HEK293 (cell line): ENCODE results near the gene PDAP1.

Experiments used
- CTCF ChIA-PET: fragments of 350-600 bp; formaldehyde crosslinking; extraction: SDS; loops from one replicate; lab custom pipeline; 2021; ENCODE audit warnings: antibody characterized with exemption; lab: Yijun Ruan, JAX
- POLR2A ChIA-PET: fragments of 300-600 bp; formaldehyde crosslinking; extraction: SDS; loops from one replicate; lab custom pipeline; 2020; ENCODE audit warnings: antibody characterized with exemption, inconsistent platforms; lab: Yijun Ruan, JAX
- H3K27ac ChIP-seq: fragments of 200-500 bp; sonication (Bioruptor generic); 2 replicates; pipeline ENCODE4 v1.5.1; 2014; ENCODE audit warnings: low read depth, low read length, control low read depth, inconsistent platforms; ENCODE audit errors: extremely low read depth
- H3K36me3 ChIP-seq, 2 experiments: fragments of 200-500 bp in 1 of 2; sonication (Bioruptor generic) in 1 of 2; 1 replicate in 1 of 2; 2 replicates in 1 of 2; pipeline ENCODE4 v1.5.1; 2014 to 2017; ENCODE audit warnings: inconsistent platforms in 2 of 2, low read length in 2 of 2; ENCODE audit not compliant: control insufficient read depth in 2 of 2, insufficient read depth in 1 of 2
- H3K4me1 ChIP-seq: fragments of 200-500 bp; sonication (Bioruptor generic); 2 replicates; pipeline ENCODE4 v1.5.1; 2014; ENCODE audit warnings: mild to moderate bottlenecking, low read length, inconsistent platforms; ENCODE audit not compliant: control insufficient read depth, insufficient read depth
- H3K4me3 ChIP-seq: 2 replicates; pipeline ENCODE4 v1.5.1; 2011; ENCODE audit warnings: low read depth, mild to moderate bottlenecking, control low read depth, low read length, moderate library complexity
- H3K9me3 ChIP-seq: fragments of 200-500 bp; sonication (Bioruptor generic); 2 replicates; pipeline ENCODE4 v1.5.1; 2014; ENCODE audit warnings: low read depth, low read length, inconsistent platforms; ENCODE audit not compliant: control insufficient read depth, insufficient read depth
- BCL6B ChIP-seq: fragments of 450-650 bp; formaldehyde crosslinking; IDR thresholded peaks from 2 replicates; pipeline ENCODE4 v1.5.1; 2017; ENCODE audit warnings: missing biosample characterization, missing genetic modification characterization
- EGR2 ChIP-seq: fragments of 450-650 bp; formaldehyde crosslinking; IDR thresholded peaks from 2 replicates; pipeline ENCODE4 v1.5.1; 2016; ENCODE audit warnings: low read depth, missing biosample characterization, missing genetic modification characterization
- GFI1B ChIP-seq: fragments of 450-650 bp; formaldehyde crosslinking; IDR thresholded peaks from 2 replicates; pipeline ENCODE4 v1.5.1; 2016; ENCODE audit warnings: missing biosample characterization, missing genetic modification characterization
- KLF10 ChIP-seq: fragments of 450-650 bp; IDR thresholded peaks from 2 replicates; pipeline ENCODE4 v1.5.1; 2018; ENCODE audit warnings: missing biosample characterization, mild to moderate bottlenecking, missing genetic modification characterization
- WT1 ChIP-seq: fragments of 450-650 bp; formaldehyde crosslinking; IDR thresholded peaks from 2 replicates; pipeline ENCODE4 v1.5.1; 2016; ENCODE audit warnings: missing biosample characterization, missing genetic modification characterization
- ZBTB1 ChIP-seq: fragments of 450-650 bp; formaldehyde crosslinking; IDR thresholded peaks from 2 replicates; pipeline ENCODE4 v1.5.1; 2016; ENCODE audit warnings: missing biosample characterization, missing genetic modification characterization
- ZBTB17 ChIP-seq: fragments of 450-650 bp; formaldehyde crosslinking; IDR thresholded peaks from 2 replicates; pipeline ENCODE4 v1.5.1; 2016; ENCODE audit warnings: missing biosample characterization, missing genetic modification characterization
- ZBTB7A ChIP-seq: fragments of 450-650 bp; formaldehyde crosslinking; IDR thresholded peaks from 2 replicates; pipeline ENCODE4 v1.5.1; 2016; ENCODE audit warnings: low read depth, missing biosample characterization, missing genetic modification characterization
- ZFHX2 ChIP-seq: fragments of 450-650 bp; formaldehyde crosslinking; conservative IDR thresholded peaks from 2 replicates; pipeline ENCODE4 v1.5.1; 2016; ENCODE audit warnings: missing biosample characterization, missing genetic modification characterization
- ZNF121 ChIP-seq: fragments of 450-650 bp; formaldehyde crosslinking; IDR thresholded peaks from 2 replicates; pipeline ENCODE4 v1.5.1; 2016; ENCODE audit warnings: missing biosample characterization, missing genetic modification characterization
- ZNF146 ChIP-seq: fragments of 450-650 bp; formaldehyde crosslinking; IDR thresholded peaks from 2 replicates; pipeline ENCODE4 v1.5.1; 2016; ENCODE audit warnings: missing biosample characterization, missing genetic modification characterization
- ZNF155 ChIP-seq: fragments of 450-650 bp; formaldehyde crosslinking; IDR thresholded peaks from 2 replicates; pipeline ENCODE4 v1.5.1; 2016; ENCODE audit warnings: missing biosample characterization, missing genetic modification characterization
- ZNF157 ChIP-seq: fragments of 450-650 bp; formaldehyde crosslinking; IDR thresholded peaks from 2 replicates; pipeline ENCODE4 v1.5.1; 2016; ENCODE audit warnings: missing biosample characterization, missing genetic modification characterization
- ZNF239 ChIP-seq: fragments of 450-650 bp; formaldehyde crosslinking; IDR thresholded peaks from 2 replicates; pipeline ENCODE4 v1.5.1; 2016; ENCODE audit warnings: missing biosample characterization, missing genetic modification characterization
- ZNF449 ChIP-seq: fragments of 450-650 bp; formaldehyde crosslinking; IDR thresholded peaks from 2 replicates; pipeline ENCODE4 v1.5.1; 2017; ENCODE audit warnings: missing biosample characterization, mild to moderate bottlenecking, missing genetic modification characterization, moderate library complexity
- ZNF529 ChIP-seq: fragments of 450-650 bp; formaldehyde crosslinking; IDR thresholded peaks from 2 replicates; pipeline ENCODE4 v1.5.1; 2017; ENCODE audit warnings: missing genetic modification characterization, missing biosample characterization; ENCODE audit not compliant: insufficient replicate concordance
- ZNF610 ChIP-seq: fragments of 450-650 bp; formaldehyde crosslinking; IDR thresholded peaks from 2 replicates; pipeline ENCODE4 v1.5.1; 2016; ENCODE audit warnings: missing biosample characterization, missing genetic modification characterization, borderline replicate concordance
- TF ChIP-seq, protein P1 (sequence below): fragments of 450-650 bp; formaldehyde crosslinking; IDR thresholded peaks from 2 replicates; pipeline ENCODE4 v1.5.1; 2016; ENCODE audit warnings: missing biosample characterization, missing genetic modification characterization

PDAP1 gene

DNA sequence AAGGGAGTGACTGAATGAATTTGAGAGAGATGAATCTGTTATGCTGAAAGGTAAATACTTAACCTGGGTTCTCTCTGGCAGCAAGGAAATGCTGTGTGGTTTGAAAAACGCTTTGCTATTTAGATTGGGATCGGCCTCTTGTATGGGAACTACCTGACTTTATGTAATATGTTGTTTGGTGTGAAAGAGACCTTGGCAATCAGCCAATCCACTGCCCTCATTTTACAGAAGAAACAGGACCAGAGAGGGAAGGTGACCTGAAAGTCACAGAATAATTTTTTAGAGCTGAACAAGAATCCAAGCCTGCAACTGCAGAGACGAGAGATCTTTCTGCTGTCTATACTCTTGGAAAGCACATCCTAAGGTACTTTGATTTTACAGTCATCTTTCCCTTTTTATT lies 1.4 kb upstream of the PDAP1 start:
- H3K4me1 ChIP-seq = peaks cover 2% of the 10 kb centered on the region; the same call in 1 of the 2 replicates
- peak overlapping the region; percentile 92 for H3K4me3 ChIP-seq
- H3K9me3 ChIP-seq = no peaks in the 10 kb centered on the region
- POLR2A ChIA-PET = interaction anchor here (0.5 to 3.3 kb wide), 5 partner anchors 8 to 84 kb away, joined by 3 to 36 read pairs (median 9); partner anchors contain the start of genes ARPC1A, CPSF4 and PTCD1
- H3K36me3 ChIP-seq = peaks cover 41 to 52% of the 10 kb centered on the region in 2 experiments
- CTCF ChIA-PET = interaction anchor here (0.6 to 1.0 kb wide), 2 partner anchors 11 to 326 kb away, joined by 3 read pairs; no protein-coding TSS in a partner anchor
- H3K27ac ChIP-seq = no peak overlapping the region
- no peak for TF ChIP-seq ZNF610 (tag by site-specific recombination)
- no peak for TF ChIP-seq ZNF146 (tag by site-specific recombination)
- no peak for TF ChIP-seq ZNF529 (tag by site-specific recombination)
- TF ChIP-seq ZNF157 = no peak
- no peak for TF ChIP-seq ZNF155
- no peak for TF ChIP-seq ZNF449 (tag by site-specific recombination)
- 0 out of 2 replicates have a peak, but pooled peaks have one; percentile 35 for TF ChIP-seq KLF10 (tag by site-specific recombination)
- TF ChIP-seq, all 188 proteins: peak for 1

DNA sequence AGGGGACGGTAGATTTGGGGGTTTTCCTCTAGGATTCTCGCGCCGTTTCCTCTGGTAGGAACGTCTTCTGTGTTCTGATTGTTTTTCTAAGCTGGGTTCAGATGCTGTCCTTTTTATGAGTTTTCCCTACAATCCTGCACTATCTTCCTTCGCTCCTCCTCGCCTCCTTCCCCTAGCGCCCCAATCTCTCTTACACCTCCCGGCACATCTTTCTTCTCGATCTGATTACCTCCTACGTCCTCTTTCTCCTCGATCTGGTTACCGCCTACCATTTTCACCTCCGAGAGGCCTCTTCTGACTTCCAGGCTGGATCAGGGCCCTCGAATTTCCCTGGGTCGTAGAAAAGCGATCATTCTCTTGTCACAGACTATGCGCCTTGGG lies 785 bp upstream of the PDAP1 start:
- CTCF ChIA-PET = no interaction called here
- peaks cover 37 to 52% of the 10 kb centered on the region in 2 experiments for H3K36me3 ChIP-seq
- no peaks in the 10 kb centered on the region for H3K9me3 ChIP-seq
- TF ChIP-seq ZBTB7A (tag by site-specific recombination) = 0 out of 2 replicates have a peak, but pooled peaks have one; percentile 44
- peak; percentile 47; the same call in 1 of the 2 replicates for TF ChIP-seq EGR2 (tag by site-specific recombination)
- 0 out of 2 replicates have a peak, but pooled peaks have one; percentile 26 for TF ChIP-seq ZBTB1 (tag by site-specific recombination)
- TF ChIP-seq ZBTB17 = 0 out of 2 replicates have a peak, but pooled peaks have one; percentile 41
- no peak for TF ChIP-seq ZNF239
- no peak for TF ChIP-seq ZNF121 (tag by site-specific recombination)
- TF ChIP-seq BCL6B (tag by site-specific recombination) = no peak
- peak; percentile 54 for TF ChIP-seq ZFHX2
- TF ChIP-seq WT1 = 0 out of 2 replicates have a peak, but pooled peaks have one; percentile 13
- TF ChIP-seq, protein P1, sequence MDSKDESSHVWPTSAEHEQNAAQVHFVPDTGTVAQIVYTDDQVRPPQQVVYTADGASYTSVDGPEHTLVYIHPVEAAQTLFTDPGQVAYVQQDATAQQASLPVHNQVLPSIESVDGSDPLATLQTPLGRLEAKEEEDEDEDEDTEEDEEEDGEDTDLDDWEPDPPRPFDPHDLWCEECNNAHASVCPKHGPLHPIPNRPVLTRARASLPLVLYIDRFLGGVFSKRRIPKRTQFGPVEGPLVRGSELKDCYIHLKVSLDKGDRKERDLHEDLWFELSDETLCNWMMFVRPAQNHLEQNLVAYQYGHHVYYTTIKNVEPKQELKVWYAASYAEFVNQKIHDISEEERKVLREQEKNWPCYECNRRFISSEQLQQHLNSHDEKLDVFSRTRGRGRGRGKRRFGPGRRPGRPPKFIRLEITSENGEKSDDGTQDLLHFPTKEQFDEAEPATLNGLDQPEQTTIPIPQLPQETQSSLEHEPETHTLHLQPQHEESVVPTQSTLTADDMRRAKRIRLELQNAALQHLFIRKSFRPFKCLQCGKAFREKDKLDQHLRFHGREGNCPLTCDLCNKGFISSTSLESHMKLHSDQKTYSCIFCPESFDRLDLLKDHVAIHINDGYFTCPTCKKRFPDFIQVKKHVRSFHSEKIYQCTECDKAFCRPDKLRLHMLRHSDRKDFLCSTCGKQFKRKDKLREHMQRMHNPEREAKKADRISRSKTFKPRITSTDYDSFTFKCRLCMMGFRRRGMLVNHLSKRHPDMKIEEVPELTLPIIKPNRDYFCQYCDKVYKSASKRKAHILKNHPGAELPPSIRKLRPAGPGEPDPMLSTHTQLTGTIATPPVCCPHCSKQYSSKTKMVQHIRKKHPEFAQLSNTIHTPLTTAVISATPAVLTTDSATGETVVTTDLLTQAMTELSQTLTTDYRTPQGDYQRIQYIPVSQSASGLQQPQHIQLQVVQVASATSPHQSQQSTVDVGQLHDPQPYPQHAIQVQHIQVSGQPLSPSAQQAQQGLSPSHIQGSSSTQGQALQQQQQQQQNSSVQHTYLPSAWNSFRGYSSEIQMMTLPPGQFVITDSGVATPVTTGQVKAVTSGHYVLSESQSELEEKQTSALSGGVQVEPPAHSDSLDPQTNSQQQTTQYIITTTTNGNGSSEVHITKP = peak; percentile 4; the same call in 1 of the 2 replicates
- 0 out of 2 replicates have a peak, but pooled peaks have one; percentile 12 for TF ChIP-seq GFI1B
- TF ChIP-seq, all 188 proteins: peak for 8
- H3K4me1 ChIP-seq = peaks cover 2% of the 10 kb centered on the region; the same call in 1 of the 2 replicates
- H3K4me3 ChIP-seq = peak overlapping the region; percentile 92
- H3K27ac ChIP-seq = peak overlapping the region; percentile 96
- POLR2A ChIA-PET = interaction anchor here (0.6 to 3.3 kb wide), 16 partner anchors 8 to 660 kb away, joined by 3 to 36 read pairs (median 6); partner anchors contain the start of genes ARPC1A, ARPC1B, CPSF4 and PTCD1
